Left lobe of liver (tissue), 2 donors: ENCODE measurements around the gene FARSA. TPM values are rescaled to one million over a fixed set of nuclear protein-coding genes. Genes with fewer than 3 reads are reported as not detected.
A peak's percentile ranks its signal among the peaks of the same experiment; 100 is the strongest.
"Not testable (repeated sequence)": the region's sequence is repeated elsewhere in the genome, so short reads cannot be mapped to it uniquely, and the experiment has no call there.

Source experiments
- ATAC-seq: fragments of 200-7000 bp; cut with Tn5 transposase; one replicate; pipeline ENCODE4 v1.9.1; 2020; ENCODE audit warnings: mild to moderate bottlenecking, moderate library complexity
- DNase-seq: peaks from one replicate; pipeline ENCODE4 v3.0.0-alpha.2; 2020; ENCODE audit warnings: low spot score
- total RNA-seq: library from RNA; stranded (reverse); gene quantifications from one replicate; pipeline ENCODE4 v1.2.1, GENCODE V29; 2021
- donor health status: DM: no; HTN: no; CAD: no; lungs with moderate emphysema.
- donor health status: DM: no; HTN: yes; CAD: no.

Gene FARSA
- total RNA-seq, 1 donor from 2014 or later: 34.2 TPM

DNA sequence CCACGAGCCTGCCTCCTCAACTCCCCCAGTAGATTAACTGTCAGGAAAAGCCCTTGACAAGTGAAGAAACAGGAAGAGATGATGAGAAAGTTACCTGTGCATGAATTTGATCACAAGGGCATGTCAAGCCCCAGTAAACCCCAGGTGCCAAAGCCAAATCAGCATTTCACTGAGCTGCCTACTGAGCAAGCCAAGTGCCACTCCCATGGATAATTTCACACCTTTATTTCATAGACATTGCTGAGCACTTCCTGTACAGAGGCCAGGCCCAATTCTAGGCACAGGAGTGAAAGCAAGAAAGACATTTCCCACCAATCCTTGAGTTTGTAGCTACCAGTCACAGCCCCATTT is 21.1 kb upstream of the FARSA start:
- ATAC-seq (no peak), DNase-seq (no peak)

DNA sequence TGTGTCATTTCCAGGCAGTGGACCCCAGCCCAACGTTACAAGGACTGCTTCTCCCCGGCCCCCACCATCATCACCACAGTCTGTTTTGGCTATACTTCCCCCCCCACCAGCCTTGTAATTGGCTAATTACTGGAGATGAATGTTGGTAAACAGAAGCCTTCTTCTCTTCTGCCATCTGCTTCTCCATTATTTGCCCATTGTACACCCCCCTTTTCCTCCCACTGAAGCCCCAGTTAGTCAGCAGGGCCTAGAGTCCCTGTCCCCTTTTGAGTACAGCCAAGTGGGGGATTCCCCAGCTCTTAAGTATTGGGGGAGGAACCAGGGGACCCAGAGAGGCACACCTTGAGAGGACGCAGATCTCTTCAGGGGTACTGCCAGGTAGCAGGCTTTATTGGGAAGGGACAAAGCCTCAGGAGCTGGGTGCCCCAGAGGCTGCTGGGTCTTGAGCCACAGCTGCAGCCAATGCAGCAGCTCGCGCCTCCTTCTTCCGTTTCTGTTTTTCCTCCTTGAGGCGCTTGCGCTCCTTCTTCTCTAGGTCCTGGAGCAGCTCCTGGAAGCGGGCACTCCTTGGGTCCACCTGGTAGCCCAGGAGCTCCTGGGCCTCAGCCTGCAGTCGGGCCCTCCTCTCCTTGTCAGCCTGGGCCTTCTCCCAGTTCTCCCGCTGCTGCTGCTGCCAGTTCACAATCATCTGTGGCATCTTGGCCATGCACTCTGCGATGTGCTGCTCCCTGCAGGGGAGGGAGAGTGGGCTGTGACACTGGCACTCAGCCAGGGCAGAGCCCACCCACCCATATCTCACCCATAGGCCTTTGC is 20.5 kb upstream of the FARSA start:
- no peak for ATAC-seq
- no peak for DNase-seq

DNA sequence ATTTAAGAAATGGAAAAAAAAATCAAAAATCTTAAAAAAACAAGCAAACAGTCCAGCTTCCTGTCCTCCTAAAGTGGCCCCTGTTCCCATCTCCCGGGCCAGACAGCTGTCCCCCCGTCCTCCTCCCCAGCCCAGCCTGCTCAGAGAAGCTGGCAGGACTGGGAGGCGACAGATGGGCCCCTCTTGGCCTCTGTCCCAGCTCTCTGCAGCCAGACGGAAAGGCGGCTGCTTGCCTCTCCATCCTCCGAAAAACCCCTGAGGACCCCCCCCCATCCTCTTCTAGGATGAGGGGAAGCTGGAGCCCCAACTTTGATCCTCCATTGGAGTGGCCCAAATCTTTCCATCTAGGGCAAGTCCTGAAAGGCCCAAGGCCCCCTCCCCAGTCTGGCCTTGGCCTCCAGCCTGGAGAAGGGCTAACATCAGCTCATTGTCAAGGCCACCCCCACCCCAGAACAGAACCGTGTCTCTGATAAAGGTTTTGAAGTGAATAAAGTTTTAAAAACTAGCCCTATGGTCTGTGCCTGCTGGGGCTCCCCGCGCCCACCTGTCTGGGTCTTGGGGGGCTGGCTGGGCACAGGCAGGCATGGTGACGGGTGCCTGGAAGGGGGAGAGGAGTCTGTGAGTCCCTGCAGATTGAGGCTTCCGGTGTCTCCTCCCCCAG is 19.8 kb upstream of the FARSA start:
- DNase-seq (no peak), ATAC-seq (no peak)

DNA sequence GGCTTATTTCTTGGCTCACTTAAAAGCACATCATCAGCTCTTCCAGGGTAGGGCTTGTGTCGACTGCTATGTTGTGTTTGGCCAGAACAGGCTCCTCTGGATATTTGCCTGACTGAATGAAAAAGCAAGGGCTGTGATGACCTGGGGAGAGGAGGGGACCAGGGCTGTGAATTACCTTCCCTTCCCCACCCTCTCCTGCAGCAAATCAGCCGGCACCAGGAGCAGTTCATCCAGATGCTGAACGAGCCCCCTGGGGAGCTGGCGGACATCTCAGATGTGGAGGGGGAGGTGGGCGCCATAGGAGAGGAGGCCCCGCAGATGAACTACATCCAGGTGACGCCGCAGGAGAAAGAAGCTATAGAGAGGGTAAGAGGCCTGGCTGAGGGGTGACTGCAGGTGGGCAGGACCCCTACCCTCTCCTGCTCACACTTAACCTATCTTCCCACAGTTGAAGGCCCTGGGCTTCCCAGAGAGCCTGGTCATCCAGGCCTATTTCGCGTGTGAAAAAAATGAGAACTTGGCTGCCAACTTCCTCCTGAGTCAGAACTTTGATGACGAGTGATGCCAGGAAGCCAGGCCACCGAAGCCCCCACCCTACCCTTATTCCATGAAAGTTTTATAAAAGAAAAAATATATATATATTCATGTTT is 19.1 kb upstream of the FARSA start:
- ATAC-seq (no peak), DNase-seq (no peak)

DNA sequence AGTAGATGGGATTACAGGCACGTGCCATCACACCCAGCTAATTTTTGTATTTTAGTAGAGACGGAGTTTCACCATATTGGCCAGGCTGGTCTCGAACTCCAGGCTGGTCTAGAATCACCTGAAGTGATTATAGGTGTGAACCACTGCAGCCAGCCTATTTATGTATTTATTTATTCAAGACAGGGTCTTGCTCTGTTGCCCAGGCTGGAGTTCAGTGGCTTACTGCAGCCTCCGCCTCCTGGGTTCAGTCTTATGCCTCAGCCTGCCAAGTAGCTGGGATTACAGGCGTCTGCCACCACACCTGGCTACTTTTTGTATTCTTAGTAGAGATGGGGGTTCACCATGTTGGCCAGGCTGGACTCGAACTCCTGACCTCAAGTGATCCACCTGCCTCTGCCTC is 18.5 kb upstream of the FARSA start:
- not testable (repeated sequence) for DNase-seq, ATAC-seq

DNA sequence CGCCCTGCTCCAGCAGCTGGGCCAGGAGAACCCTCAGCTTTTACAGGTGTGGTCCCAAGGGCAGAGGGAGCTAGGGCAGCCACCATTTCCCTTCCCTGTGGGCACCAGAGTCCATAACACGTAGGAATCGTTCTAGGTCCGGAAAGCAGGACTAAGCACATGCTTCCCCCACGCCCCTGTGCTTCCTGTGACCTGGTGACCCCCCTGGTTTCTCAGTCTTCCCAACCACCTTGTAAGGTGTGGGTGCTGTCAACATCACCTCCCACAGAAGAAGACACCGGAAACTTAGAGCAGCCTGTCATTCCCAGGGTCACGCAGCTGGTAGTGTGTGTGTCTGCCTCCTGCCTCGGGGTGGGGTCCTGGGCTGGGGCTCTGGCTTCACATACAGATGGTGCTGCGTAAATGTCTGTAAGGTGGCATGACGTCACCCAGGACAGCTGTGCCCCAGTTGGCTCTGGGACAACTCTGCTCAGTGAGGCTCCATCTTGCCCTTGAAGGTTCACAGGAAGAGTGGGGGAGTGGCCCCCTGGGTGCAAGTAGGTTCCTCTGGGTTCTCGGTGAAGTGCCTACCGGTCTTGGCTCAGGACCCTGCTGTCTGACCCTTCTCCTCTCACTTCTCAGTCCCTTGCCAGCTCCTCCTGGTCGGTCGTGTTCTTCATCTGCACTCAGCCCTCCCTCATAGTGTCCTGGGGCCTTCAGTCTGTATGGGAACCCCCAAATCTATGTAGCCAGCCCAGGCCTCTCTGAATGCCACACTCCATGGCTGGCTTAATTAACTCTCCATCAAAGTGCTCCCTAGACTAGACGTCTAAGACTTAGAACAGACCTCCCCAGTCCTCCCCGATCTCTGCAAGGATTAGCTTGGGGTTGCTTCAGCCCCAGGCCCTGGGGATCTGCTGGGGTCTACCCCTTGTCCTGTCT is 16.1 kb upstream of the FARSA start:
- no peak for DNase-seq
- no peak for ATAC-seq

DNA sequence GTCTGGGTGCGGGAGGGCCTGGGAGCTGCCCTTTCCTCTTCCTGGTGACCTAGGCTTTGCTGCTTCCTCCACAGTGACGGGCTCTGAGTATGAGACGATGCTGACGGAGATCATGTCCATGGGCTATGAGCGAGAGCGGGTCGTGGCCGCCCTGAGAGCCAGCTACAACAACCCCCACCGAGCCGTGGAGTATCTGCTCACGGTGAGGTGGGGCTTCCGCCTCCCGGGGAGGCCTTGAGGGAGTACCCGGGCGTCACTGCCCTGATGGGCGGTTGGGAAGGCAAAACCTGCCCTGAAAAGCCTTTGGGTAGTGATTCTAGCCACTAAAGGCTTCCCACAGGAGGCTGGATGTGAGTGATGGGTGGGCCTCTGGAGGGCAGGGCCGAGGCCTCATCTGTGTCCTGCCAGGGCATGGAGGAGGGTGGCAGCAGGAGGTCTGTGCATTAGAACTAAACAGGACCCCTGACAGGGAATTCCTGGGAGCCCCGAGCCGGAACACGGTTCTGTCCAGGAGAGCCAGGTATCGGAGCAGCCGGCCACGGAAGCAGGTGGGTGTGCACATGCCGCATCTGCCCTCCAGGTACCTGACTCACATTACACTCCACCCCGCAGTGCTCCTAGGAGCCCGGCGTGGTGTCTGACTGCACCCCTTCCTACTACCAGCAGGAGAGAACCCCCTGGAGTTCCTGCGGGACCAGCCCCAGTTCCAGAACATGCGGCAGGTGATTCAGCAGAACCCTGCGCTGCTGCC is 15.3 kb upstream of the FARSA start:
- ATAC-seq (no peak), DNase-seq (no peak)

DNA sequence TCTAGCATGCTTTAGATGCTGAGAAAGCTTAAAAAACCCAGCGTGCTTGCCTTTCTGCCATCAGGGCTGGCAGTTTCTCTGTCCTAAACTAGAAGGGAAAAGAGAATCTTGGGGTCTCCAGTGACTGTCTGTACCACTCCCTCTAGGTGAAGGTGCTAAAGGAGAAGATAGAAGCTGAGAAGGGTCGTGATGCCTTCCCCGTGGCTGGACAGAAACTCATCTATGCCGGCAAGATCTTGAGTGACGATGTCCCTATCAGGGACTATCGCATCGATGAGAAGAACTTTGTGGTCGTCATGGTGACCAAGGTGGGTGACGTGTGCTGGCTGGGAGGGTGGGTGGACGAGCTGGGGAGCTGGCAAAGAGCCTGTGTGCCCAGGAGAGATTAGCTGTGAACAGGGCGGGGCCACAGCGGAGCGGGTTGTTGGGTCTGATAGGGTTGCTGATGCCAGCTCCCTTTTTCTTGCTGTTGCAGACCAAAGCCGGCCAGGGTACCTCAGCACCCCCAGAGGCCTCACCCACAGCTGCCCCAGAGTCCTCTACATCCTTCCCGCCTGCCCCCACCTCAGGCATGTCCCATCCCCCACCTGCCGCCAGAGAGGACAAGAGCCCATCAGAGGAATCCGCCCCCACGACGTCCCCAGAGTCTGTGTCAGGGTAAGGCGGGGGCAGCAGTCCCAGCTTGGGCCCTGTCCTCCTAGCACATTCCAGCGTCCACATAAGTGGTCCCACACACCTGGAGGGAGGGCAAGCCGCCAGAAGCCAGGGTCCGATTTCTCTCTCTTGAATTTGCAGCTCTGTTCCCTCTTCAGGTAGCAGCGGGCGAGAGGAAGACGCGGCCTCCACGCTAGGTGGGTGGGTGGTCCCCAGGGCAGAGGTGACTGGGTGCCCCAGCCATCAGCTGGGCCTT is 14.4 kb upstream of the FARSA start:
- ATAC-seq: no peak
- DNase-seq: no peak

DNA sequence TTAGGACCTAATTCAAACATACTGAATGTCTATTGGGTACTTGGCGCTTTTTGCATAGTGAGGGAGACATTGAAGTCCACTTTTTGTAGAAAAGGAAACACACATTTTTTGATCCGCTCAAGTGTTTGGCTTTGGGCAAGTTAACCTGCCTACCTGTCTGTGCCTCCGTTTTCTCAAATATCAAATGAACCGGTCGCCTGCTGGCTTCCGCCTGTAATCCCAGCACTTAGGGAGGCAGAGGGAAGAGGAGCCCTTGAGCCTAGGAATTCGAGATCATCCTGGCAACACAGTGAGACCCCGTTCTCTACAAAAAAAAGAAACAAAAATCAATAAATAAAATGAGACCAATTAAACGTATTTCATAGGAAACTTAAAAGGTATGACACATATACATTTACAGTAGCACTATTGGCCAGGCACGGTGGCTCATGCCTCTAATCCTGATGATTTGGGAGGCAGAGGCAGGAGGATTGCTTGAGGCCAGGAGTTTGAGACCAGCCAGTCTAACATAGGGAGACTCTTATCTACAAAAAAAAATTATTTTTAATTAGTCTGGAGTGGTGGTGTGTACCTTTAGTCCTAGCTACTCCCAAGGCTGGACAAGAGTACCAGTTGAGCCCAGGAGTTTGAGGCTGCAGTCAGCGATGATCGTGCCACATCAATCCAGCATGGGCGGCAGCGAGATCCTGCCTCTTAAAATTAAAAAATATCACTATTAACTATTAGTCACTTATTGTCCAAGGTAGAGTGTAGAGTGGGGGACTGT is 13.4 kb upstream of the FARSA start:
- ATAC-seq: no peak

DNA sequence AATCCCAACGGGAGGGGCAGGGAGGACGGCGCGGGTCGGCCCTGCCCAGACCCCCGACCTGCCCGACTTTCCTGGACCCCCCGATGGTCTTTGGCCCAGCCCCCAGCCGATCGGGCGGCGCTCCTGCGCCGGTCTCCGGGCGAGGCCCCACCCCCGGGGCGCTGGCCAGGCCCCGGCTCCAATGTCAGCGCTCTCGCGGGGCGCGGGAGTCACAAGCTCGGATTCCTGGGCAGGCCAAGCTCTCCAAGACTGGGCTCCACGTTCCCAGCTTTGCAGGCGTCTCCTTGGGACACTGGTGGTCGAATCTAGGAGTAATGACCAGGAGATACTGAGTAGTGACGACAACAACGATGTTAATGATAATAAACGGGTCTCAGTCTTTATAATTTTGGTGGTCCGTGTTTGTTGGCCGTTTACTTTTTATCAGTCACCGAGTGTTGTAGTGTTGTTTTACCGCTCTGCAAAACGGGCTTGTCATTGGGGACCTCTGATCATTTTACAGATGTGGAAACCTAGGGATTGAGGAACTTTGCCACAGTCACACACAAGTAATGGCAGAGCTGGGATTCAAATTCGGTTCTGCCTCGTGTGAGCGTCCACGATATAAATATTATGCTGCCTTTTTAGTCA is 12.7 kb upstream of the FARSA start:
- peak; percentile 77 for DNase-seq
- ATAC-seq: peak; percentile 79

More for the DNA sequence above, 13.4 kb upstream of the FARSA start:
- DNase-seq: no peak

DNA sequence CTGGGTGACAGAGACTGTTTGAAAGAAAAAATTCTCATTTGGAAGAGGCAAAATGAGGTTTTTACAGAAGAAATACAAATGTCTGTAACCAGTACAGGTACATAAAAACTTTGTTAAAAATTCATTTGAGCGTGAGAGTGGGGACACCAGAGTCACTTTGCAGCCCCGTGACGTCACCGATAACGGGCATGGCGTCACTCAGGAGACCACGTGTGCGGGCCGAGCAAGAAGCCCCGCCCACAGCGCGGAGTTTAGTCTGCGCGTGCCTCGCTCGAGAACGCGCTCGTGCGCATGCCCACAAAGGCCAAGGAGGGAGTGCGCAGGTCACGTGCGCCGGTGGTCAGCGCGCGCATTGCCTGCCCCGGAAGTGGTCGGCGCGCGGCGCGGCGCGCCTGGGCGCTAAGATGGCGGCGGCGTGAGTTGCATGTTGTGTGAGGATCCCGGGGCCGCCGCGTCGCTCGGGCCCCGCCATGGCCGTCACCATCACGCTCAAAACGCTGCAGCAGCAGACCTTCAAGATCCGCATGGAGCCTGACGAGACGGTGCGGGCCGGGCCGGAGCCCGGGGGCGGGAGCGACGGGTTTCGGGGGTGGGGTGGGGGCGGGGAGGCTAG is 12.1 kb upstream of the FARSA start, which contains the start of gene RAD23A:
Gene RAD23A, plus strand, starts transcription at position 384 of the 613 bp plus-strand sequence. Its CDS starts 87 bp downstream, at position 471.
- DNase-seq (peak; percentile 98), ATAC-seq (peak; percentile 86)

DNA sequence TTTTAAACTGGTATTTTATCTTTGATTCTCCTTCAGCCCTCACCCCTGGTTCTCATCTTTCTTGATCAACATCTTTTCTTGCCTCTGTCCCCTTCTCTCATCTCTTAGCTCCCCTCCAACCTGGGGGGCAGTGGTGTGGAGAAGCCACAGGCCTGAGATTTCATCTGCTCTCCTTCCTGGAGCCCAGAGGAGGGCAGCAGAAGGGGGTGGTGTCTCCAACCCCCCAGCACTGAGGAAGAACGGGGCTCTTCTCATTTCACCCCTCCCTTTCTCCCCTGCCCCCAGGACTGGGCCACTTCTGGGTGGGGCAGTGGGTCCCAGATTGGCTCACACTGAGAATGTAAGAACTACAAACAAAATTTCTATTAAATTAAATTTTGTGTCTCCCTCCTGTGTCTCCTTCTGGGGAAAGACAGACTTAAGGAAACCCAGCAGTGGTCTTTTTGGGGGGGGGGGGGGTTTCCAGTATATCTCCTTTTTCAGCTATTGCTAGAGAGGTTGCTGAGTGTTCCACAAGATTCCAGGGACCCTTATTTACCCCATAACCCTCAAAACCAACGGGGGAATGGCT is 10.7 kb upstream of the FARSA start:
- no peak for ATAC-seq
- no peak for DNase-seq

DNA sequence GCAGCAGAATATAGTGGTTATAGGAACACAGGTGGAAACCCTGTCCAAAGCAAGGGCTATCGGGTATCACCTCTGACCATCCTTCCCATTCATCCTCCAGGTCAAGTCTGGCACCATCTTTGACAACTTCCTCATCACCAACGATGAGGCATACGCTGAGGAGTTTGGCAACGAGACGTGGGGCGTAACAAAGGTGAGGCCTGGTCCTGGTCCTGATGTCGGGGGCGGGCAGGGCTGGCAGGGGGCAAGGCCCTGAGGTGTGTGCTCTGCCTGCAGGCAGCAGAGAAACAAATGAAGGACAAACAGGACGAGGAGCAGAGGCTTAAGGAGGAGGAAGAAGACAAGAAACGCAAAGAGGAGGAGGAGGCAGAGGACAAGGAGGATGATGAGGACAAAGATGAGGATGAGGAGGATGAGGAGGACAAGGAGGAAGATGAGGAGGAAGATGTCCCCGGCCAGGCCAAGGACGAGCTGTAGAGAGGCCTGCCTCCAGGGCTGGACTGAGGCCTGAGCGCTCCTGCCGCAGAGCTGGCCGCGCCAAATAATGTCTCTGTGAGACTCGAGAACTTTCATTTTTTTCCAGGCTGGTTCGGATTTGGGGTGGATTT is 10.0 kb upstream of the FARSA start:
- ATAC-seq (no peak), DNase-seq (no peak)

DNA sequence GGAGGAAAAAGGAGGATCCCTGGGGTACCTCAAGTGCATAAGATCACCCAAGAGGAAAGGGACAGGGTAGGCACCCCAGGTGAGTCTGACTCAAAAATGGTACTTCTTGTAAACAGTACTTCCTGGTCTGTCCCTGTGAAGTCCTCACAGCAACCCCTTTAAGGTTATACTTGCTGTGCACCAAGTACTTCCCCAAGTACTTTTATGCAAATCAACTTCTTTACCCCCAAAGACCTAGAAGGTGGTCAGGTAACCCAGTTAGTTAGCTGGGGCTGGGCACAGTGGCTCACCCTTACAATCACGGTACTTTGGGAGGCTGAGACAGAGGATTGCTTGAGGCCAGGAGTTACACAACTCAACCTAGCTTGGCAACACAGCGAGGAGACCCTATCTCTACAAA is 7.4 kb upstream of the FARSA start:
- no peak for ATAC-seq
- no peak for DNase-seq

DNA sequence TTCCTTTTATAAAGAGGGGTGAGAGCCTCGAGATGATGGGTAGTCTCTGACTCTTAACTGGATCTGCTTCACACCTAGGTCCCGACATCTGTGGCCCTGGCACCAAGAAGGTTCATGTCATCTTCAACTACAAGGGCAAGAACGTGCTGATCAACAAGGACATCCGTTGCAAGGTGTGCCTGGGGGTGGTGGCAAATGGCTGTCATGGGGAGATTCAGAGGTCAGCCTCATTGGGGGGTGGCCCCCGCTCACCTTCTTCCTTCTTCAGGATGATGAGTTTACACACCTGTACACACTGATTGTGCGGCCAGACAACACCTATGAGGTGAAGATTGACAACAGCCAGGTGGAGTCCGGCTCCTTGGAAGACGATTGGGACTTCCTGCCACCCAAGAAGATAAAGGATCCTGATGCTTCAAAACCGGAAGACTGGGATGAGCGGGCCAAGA is 6.5 kb upstream of the FARSA start:
- DNase-seq (no peak), ATAC-seq (no peak)

DNA sequence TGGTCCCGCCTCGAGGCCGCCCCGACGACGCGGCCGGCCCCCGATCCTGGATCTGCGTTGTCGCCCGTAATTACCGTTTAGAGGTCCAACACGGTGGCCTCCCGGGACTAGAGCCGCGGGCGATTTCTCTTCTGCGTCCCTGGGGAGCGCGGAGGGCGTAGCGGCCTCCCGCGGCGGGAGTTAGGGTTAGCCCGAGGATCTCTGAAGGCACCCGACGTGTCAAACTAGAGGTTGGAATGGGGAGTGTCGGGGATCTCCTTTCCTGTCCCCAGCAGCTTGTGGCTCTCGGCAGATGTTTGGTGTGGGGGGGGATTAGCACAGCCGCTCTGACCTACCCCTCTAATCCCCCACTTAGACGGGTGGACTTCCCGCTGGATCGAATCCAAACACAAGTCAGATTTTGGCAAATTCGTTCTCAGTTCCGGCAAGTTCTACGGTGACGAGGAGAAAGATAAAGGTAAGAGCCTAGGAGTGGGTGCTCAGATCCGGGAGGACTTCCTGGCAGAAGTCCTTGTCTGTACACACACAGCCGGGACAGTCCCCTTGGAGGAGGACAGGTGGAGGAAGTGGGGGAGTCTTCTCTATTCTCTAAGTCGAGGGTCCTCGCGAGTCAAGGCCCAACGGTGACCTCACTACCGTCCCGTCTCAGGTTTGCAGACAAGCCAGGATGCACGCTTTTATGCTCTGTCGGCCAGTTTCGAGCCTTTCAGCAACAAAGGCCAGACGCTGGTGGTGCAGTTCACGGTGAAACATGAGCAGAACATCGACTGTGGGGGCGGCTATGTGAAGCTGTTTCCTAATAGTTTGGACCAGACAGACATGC is 5.5 kb upstream of the FARSA start:
- peak; percentile 8 for ATAC-seq
- DNase-seq: peak; percentile 64
